ENCODE data around the gene THADA.

- TF ChIP-seq CTCF (IDR thresholded peaks at IDR 0.05) (no peak), POLR2AphosphoS5 (IDR thresholded peaks at IDR 0.05) (peak in 2 of 4 donors; percentile 28 to 49)
Observed at GRCh38 chr2:43495727-43496126, 100.1 kb downstream of the THADA start.
